HG03066 (cell line): ENCODE data around the gene CFHR1.
"Not testable (repeated sequence)": the region's sequence is repeated elsewhere in the genome, so short reads cannot be mapped to it uniquely, and the experiment has no call there.

Experiments
- ATAC-seq: cut with Tn5 transposase; IDR thresholded peaks from one replicate; pipeline ENCODE4 v1.9.1; 2021; ENCODE audit warnings: low read depth; ENCODE audit not compliant: unreplicated experiment

The CFHR1 gene

DNA sequence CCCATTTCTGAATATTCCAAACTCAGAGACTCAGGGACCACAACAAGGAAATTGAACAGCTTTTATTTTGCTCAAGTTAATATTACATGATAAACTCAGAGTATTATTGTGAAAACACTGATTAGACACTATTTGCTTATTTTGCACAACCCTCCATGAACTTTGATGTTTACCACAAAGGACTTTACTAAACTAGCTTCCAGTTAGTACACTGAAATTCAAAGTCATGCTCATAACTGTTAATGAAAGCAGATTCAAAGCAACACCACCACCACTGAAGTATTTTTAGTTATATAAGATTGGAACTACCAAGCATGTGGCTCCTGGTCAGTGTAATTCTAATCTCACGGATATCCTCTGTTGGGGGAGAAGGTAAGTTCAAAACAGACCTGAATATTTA, at the start of gene CFHR1:
Gene CFHR1 (plus strand): TSS at position 201 of the 400 bp plus-strand sequence. CDS start 114 bp downstream, at position 315.
- ATAC-seq: not testable (repeated sequence)

DNA sequence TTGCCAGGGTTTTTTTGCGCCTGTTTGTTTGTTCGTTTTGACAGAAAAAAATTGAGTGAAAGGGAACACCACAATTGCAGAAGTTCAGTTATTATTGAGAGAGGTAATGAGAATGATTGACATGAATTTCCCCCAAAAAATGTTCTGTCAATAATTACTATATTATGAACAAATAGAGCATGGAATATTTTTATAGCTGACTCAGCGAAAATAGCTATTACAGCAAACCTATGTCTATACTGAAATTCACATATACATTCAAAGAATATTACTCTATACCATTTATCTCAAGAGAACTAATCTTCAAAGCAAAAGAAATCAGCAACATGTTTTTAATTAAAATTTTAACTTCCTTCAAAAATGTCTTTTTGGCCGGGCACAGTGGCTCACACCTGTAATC, 49.7 kb upstream of the CFHR1 start:
- not testable (repeated sequence) for ATAC-seq

DNA sequence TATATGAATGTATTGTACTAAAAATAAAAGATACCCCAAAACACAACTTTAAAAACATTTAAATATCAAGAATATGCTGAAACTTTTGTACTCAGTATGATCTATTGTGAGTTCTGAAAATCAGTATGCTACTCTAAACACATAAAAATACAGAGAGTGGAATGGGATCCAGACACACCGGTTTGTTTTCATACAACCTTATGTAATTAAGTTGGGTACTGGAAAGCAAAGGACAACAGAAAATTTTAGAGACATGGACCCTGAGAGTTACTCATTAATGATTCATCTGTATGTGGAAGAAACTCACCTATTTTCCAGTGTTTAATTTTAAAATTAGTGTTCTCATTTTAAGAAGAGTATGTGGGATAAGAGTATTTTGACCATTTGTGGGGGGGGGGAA, 45.8 kb upstream of the CFHR1 start:
- no peak for ATAC-seq

DNA sequence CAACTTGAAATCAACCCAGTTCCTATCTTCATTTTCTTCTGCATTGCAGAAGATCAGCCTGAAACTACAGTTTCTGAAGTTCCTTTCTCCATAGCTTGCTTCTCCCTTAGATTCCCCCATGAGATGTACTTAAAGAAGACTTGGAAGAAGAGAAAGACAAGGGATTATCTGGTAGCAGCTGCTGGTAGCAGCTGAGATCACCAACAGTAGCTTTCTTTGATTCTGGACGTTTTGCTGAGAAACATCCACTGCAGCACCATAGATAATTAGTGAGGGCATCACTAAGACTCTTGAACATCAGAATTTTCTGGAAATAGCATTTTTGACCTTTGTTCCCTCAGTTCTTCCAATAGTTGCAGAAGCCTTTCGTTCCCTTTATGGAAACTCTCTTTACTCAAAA, 45.4 kb upstream of the CFHR1 start:
- no peak for ATAC-seq

DNA sequence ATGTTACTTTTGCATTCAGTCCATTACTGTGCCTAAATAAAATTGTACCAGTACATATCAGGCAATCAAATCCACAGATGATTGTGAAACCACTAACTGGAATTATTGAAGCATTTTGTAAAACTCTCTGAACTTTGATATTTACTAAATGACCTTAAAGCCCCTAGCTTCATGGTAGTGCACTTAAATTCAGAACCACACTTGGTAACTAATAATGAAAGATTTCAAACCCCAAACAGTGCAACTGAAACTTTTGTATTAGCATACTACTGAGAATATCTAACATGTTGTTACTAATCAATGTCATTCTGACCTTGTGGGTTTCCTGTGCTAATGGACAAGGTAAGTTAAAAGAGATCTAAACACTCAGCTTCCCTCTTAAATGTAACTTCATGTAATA, 44.9 kb upstream of the CFHR1 start, which contains the start of gene CFHR3:
Gene CFHR3 (plus strand): TSS at position 238 of the 400 bp plus-strand sequence. CDS start 47 bp downstream, at position 285.
- ATAC-seq: no peak

DNA sequence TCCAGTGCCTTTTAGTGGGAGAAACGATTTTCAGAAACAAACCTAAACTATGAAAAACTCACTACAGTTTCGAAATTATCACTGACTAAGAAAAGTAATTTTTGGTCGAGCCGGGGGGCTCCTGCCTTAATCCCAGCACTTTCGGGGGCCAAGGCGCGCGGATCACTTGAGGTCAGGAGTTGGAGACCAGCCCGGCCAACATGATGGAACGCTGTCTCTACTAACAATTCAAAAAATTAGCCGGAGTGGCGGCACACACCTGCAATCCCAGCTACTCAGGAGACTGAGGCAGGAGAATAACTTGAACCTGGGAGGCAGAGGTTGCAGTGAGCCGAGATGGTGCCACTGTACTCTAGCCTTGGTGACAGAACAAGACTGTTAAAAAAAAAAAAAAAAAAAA, 41.9 kb upstream of the CFHR1 start:
- no peak for ATAC-seq

DNA sequence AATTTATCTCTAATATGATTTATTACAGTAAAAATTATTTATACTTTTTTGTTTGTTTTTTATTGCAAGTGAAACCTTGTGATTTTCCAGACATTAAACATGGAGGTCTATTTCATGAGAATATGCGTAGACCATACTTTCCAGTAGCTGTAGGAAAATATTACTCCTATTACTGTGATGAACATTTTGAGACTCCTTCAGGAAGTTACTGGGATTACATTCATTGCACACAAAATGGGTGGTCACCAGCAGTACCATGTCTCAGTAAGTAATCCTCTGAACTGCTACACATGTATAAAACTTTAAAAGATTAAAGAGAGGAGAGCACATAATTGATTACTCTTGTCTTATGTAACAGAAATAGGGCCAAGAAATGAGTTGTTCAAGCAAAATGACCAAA, 40.4 kb upstream of the CFHR1 start:
- ATAC-seq: no peak

DNA sequence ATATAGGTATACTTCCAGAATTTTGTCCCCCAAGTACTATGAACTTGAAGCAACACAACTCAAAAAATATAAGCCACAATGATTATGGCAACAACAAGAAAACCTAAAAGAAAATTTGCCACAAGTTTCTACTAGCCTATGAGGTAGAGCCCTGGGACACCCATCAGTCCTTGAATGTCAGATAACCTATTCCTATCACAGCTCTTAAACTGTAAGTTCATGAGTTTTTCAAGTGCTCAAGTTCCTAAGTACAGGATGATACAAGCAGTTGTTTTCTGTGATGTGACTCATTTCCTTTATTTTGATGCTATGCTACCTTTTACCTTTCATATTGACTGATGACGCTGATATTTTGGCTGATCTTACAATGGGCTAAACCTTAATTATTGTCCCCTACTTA, 28.3 kb upstream of the CFHR1 start:
- not testable (repeated sequence) for ATAC-seq

DNA sequence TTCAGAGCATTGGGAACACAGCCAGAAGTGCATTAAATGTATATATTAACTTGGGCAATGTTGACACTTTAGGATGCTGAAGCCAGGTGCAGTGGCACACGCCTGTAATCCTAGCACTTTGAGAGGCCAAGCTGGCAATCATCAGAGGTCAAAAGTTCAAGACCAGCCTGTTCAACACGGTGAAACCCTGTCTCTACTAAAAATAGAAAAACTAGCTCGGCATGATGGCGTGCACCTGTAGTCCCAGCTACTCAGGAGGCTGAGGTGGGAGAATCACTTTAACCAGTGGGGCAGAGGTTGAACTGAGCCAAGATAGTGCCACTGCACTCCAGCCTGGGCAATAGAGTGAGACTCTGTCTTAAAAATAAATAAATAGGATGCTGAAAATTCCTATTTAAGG, 25.4 kb upstream of the CFHR1 start:
- ATAC-seq: not testable (repeated sequence)

DNA sequence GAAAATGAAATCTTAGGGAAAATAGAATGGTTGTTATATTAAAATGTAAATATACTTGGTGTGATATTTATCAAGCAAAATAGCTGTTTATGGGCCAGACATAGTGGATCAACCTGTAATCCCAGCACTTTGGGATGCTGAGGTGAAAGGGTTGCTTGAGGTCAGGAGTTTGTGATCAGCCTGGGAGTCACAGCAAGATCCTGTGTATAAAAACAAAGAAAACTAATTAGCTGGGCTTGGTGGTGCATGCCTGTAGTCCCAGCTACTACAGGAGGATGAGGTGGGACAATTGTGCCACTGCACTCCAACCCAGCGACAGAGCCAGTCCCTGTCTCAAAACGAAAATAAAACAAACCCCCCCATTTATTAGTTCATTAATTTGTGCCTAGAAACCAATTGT, 21.6 kb upstream of the CFHR1 start:
- no peak for ATAC-seq

DNA sequence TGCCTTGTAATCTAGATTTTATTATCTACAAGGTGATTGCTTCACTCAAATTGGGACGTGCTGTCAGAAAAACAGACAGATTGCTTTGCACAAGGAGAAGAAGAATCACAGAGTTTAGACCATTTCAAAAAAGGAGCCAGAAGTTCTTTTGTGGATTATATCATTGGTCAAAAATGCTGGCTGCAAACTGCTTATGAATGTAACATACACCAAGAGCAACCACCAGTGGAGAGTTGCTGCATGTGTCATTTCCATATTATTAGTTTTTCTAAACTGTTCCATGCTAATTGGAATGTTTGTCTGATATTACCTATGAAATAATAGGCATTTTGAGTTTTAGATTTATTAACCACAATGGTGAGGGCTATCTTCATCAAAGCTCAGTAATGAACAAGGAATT, 17.6 kb upstream of the CFHR1 start:
- not testable (repeated sequence) for ATAC-seq

DNA sequence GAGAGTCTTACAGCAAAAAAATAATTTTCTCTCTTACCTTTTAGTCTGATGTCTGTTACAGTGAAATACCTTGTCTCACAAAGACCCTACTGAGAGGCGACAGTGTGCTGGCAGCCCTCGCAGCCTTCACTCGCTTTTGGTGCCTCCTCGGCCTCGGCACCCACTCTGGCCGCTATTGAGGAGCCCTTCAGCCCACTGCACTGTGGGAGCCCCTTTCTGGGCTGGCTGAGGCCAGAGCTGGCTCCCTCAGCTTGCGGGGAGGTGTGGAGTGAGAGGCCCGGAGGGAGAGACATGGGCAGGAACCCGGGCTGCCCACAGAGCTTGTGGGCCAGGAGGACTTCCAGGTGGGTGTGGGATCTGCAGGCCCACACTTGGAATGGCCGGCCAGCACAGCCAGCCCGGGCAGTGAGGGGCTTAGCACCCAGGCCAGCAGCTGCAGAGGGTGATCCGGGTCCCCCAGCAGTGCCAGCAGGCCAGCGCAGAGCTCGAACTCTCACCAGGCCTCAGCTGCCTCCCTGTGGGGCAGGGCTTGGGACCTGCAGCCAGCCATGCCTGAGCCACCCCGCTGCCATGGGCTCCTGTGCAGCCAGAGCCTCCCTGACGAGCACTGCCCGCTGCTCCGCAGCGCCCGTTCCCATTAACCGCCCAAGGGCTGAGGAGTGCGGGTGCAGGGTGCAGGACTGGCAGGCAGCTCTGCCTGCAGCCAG, 10.8 kb upstream of the CFHR1 start:
- no peak for ATAC-seq

DNA sequence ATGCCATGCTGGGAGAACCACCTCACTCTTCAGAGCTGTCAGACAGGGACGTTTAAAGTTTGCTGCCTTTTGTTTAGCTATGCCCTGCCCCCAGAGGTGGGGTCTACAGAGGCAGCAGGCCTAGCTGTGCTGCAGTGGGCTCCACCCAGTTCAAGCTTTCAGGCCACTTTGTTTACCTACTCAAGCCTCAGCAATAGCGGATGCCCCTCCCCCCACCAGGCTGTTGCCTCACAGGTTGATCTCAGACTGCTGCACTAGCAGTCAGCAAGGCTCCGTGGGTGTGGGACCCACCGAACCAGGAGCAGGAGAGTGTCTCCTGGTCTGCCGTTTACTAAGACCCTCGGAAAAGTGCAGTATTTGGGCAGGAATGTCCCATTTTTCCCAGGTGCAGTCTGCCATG, 2.1 kb upstream of the CFHR1 start:
- not testable (repeated sequence) for ATAC-seq

DNA sequence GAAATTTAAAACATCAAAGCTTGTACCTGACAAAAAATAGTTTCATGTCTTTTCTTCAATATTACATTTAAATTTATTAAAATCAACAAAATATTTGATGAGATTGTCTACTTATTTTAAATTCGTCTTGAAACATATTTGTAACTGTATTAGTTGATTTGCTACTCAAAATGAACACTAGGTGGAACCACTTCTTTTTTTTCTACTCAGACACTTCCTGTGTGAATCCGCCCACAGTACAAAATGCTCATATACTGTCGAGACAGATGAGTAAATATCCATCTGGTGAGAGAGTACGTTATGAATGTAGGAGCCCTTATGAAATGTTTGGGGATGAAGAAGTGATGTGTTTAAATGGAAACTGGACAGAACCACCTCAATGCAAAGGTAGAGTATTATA, 8.3 kb downstream of the CFHR1 start:
- ATAC-seq: not testable (repeated sequence)

DNA sequence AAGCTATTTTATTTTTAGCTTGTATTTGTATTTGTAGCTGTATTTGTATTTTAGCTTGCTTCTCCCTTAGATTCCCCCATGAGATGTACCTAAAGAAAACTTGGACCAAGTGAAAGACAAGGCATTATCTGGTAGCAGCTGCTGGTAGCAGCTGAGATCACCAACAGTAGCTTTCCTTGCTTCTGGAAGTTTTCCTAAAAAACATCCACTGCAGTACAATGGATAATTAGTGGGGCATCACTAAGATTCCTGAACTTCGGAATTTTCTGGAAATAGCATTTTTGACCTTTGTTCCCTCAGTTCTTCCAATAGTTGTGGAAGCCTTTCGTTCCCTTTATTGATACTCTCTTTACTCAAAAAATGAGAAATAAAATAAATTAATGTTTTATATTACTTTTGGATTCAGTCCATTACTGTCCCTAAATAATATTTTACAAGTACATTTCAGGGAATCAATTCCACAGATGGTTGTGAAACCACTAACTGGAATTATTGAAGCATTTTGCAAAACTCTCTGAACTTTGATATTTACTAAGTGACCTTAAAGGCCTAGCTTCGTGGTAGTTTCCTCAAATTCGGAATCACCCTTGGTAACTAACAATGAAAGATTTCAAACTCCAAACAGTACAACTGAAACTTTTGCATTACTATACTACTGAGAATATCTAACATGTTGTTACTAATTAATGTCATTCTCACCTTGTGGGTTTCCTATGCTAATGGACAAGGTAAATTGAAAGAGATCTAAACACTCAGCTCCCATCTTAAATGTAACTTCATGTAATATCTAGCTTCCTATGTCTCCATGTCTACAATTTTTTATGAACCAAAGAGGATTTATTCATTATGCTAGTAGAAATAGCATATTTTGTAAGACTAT, 30.3 kb downstream of the CFHR1 start:
- ATAC-seq: not testable (repeated sequence)

DNA sequence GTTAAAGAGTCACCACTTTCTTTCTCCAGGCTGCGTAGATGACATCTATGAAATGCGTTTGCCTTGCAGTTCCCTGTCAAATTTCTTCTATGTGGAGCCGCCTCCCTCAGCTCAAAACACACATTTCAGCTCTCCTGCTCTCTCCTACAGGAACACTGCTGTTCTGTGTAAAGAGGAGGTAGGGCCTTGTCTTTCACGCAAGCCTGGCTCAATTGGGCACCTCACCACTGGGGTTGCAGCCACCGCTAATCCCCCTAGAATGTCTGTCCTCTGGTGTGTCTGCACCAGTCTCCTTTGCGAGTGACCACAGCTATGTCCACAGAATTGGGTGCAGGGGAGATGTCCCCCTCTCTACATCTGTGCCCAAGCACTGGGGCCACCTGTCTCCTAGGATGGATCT, 36.5 kb downstream of the CFHR1 start:
- no peak for ATAC-seq

DNA sequence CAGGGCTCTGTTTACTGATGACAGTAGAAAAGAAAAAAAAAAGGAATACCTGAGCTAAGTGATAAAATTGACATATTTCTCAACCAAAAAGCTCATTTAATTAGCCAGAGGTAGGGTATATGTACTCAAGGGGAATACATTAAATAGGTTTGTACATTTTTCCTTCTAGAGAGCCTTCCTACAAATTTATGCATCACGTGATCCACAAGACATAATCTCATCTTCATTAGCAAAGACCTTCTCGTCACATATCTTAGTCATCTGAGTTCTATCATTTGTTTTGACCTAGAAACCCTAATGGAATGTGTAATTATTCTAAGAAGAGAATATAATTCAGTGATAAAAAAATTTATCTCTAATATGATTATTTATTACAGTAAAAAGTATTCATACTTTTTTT, 37.7 kb downstream of the CFHR1 start:
- ATAC-seq: no peak

DNA sequence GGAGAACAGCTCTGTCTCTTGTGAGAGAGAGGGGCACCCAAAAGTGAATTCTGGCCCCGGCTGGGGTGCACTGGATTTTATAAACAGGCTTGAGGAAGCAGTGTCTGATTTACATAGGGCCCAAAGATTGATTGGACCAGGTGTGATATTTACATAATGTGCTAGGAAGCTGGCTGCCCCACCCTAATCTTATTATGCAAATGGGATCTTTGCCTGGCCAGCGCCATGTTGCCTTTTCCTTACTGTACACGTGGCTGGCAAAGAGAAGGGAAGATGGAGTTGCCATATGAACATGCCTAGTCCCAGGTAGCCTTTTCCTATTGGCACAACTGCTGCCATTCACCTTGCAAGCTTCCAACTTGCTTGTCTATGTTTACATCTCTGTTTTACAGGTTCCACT, 39.3 kb downstream of the CFHR1 start:
- ATAC-seq: no peak

DNA sequence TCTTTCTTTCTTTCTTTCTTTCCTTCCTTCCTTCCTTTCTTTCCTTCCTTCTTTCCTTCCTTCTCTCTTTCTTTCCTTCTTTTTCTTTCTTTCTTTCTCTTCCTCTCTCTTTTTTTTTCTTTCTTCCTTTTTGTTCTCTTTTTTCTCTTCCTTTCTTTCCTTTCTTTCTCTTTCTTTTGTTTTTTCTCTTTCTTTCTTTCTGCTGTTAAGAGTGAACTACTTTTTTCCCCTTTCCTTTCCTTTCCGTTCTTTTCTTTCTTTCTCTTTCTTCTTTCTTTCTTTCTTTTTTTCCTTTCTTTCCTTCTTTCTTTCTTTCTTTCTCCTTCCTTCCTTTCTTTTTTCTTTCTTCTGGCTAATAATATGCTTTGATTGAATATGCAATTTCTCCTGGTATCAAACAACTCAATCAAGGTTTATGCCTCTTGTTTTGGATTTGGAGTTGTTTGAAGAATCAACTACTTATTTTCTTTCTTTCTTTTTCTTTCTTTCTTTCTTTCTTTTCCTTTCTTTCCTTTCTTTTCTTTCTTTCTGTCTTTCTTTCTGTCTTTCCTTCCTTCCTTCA, 40.9 kb downstream of the CFHR1 start:
- ATAC-seq: no peak

DNA sequence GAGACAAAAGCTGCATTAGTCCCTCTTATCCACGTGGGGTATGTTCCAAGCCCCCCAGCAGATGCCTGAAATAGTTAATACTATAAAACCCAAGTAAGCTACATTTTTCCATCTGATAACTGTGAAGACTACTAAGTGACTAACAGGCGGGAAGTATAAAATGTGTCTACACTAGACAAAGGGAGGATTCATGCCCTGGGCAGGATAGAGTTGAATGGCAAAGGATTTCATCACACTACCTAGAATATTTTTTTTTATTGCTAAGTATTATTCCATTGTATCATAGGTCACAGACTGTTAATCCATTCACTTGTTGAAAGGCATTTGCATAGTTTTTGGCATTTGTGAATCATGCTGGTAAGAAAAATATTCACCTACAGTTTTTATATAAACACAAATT, 41.9 kb downstream of the CFHR1 start:
- ATAC-seq: no peak

DNA sequence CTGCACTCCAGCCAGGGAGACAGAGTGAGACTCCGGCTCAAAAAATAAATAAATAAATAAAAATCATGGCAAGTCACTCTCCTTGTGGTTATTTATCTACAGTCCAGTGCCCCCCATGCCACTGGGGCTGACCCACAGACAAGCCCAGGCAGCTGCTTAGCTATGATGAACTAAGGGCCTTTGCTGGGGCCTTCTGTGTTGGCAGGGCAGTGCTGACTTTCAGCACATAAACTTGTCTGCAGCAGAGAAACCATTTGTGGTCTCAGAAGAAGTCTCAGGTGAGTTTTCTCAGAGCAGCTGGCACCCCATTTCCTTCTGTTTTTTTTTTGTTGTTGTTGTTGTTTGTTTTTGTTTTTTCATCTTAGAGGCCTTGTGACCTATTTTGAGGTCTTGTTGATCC, 47.4 kb downstream of the CFHR1 start:
- no peak for ATAC-seq
